Lower leg skin (tissue), 4 donors: ENCODE results near the gene ATG7. TPM values are rescaled to one million over a fixed set of nuclear protein-coding genes. Genes with fewer than 3 reads are reported as not detected.

Source experiments
- DNase-seq, 2 donors: peaks; one replicate each; pipeline ENCODE4 v3.0.0-alpha.2; 2019; ENCODE audit warnings: low spot score in 2 of 2
- H3K4me3 ChIP-seq: fragments of 200-600 bp; sonication (generic); 2 replicates; pipeline ENCODE4 v1.5.1; 2017; ENCODE audit warnings: mild to moderate bottlenecking, low read depth; ENCODE audit not compliant: poor library complexity, severe bottlenecking
- POLR2A ChIP-seq, 2 donors: fragments of 450-650 bp; IDR thresholded peaks; one replicate each; pipeline ENCODE4 v1.6.1; 2016 to 2017; ENCODE audit warnings: antibody characterized with exemption in 2 of 2, mild to moderate bottlenecking in 1 of 2, moderate library complexity in 1 of 2
- WGBS, 2 donors: methylation state at CpG; one replicate each; pipeline ENCODE4 v1.1.5; 2018; 5-methylcytosine and 5-hydroxymethylcytosine counted together
- intact Hi-C: fragments of 100-400 bp; cut with DNase I; formaldehyde crosslinking; loops from one replicate; pipeline ENCODE4 v1.15.0; 2023; ENCODE audit warnings: low total_unique reads
- total RNA-seq, 4 donors: library from RNA; depleted of rRNA; stranded (reverse); fragments of >200 nt; gene quantifications; one replicate each; pipeline ENCODE4 v1.1.0, GENCODE V29; 2016
- TF ChIP-seq, protein P1 (sequence below), 3 donors: fragments of 450-650 bp; IDR thresholded peaks; one replicate each; pipeline ENCODE4 v1.5.1; 2016; ENCODE audit warnings: antibody characterized with exemption in 3 of 3, mild to moderate bottlenecking in 3 of 3, moderate library complexity in 2 of 3

Gene ATG7
- total RNA-seq, 4 donors from 2014 or later: 38.8 to 110 (median 53.2) TPM

DNA sequence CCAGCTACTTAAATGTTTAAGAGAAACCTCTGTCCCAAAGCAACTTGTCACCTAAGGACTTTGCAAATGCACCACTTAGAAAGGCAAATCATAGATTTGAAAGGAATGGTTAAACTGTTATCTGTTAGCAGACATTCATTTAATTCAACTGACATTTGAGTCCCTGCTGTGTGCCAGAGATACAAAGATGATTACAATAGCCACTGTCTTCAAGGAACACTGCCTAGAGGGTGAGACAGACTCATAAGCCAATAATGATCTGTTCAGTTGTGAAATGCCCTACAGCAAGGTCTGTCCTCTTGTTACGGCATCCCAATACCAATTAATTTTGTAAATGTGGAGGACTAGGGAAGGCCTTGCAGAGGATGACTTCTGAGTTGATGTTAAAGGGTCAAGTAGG, 113.1 kb downstream of the ATG7 start:
- no peak for DNase-seq
- TF ChIP-seq, protein P1, sequence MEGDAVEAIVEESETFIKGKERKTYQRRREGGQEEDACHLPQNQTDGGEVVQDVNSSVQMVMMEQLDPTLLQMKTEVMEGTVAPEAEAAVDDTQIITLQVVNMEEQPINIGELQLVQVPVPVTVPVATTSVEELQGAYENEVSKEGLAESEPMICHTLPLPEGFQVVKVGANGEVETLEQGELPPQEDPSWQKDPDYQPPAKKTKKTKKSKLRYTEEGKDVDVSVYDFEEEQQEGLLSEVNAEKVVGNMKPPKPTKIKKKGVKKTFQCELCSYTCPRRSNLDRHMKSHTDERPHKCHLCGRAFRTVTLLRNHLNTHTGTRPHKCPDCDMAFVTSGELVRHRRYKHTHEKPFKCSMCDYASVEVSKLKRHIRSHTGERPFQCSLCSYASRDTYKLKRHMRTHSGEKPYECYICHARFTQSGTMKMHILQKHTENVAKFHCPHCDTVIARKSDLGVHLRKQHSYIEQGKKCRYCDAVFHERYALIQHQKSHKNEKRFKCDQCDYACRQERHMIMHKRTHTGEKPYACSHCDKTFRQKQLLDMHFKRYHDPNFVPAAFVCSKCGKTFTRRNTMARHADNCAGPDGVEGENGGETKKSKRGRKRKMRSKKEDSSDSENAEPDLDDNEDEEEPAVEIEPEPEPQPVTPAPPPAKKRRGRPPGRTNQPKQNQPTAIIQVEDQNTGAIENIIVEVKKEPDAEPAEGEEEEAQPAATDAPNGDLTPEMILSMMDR (IDR thresholded peaks at IDR 0.05): no peak
- TF ChIP-seq POLR2A (IDR thresholded peaks at IDR 0.05): no peak
- no peak overlapping the region for H3K4me3 ChIP-seq
- 46 to 68% methylated on average over 1 of the region's 1 CpG for WGBS, 2 donors
- intact Hi-C loops: no loop called here

DNA sequence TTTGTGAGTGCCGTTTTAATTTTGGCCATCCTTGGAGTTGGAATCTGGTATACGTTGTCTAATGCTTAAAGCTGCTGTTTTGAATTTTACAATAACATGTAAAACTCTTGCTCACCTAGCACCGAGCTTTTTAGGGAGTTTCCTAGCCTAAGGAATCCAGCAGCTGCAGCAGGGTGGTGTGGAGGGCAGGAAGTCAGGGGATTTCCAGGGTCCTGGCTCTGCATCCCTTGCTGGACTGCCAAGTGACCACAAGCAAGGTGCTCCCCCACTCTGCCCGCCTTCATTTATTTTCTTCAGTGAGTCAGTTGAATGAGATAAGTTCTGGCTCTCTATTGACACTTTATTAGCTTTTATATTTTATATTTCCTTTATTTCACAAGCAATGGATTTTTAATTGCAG, 113.7 kb downstream of the ATG7 start:
- intact Hi-C loops: no loop called here
- WGBS, 2 donors: 51% methylated on average over 4 of the region's 4 CpGs
- no peak for TF ChIP-seq POLR2A (IDR thresholded peaks at IDR 0.05)
- TF ChIP-seq, protein P1 (IDR thresholded peaks at IDR 0.05): no peak
- H3K4me3 ChIP-seq: no peak overlapping the region
- no peak for DNase-seq

- intact Hi-C loops: no loop called here
- TF ChIP-seq POLR2A (IDR thresholded peaks at IDR 0.05): no peak
- TF ChIP-seq, protein P1 (IDR thresholded peaks at IDR 0.05): no peak
- no peak overlapping the region for H3K4me3 ChIP-seq
- DNase-seq: no peak
- 48 to 53% methylated on average over 2 of the region's 2 CpGs for WGBS, 2 donors
Observed at GRCh38 chr3:11386465-11387113, 114.4 kb downstream of the ATG7 start.

DNA sequence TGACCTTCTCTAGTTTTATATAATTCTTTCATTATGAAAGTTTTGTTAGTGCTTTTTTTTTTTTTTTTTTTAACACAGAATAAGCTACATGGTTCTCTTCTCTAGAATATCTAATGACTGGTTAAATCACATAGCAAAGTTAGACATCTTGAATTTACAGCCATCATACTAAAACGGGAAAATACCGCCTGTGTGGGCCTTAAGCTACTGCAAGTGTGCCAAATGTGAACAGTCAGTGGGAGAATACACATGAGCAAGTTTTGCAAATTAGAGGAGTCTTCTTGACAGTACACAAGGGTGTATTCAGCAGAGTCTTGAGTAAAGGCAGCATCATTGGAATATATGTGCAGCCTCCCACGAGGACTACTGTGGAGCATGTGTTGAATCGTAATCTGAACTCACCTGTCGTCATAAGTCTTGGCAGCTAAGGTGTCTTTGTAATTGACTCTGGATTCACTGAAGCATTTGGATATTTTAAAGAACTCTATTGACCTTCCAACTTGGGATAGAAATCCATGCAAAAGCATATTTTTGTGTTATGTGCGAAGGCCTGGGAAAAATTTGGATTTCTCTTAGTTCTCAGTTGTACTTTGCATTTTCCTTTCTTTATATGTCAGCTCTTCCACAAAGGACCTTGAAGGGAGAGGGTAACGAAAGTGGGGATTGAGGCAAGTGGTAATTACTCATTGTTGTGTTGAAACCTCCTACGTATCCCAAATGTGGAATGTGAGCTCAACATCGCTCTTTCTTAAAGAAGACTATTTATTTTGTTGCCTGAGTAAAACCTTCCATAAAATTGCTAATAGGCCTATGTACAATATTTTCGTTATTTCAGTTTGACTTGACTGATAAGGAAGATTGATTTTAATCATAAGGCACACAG, 117.4 kb downstream of the ATG7 start:
- WGBS, 2 donors: 82 to 84% methylated on average over 10 of the region's 10 CpGs

DNA sequence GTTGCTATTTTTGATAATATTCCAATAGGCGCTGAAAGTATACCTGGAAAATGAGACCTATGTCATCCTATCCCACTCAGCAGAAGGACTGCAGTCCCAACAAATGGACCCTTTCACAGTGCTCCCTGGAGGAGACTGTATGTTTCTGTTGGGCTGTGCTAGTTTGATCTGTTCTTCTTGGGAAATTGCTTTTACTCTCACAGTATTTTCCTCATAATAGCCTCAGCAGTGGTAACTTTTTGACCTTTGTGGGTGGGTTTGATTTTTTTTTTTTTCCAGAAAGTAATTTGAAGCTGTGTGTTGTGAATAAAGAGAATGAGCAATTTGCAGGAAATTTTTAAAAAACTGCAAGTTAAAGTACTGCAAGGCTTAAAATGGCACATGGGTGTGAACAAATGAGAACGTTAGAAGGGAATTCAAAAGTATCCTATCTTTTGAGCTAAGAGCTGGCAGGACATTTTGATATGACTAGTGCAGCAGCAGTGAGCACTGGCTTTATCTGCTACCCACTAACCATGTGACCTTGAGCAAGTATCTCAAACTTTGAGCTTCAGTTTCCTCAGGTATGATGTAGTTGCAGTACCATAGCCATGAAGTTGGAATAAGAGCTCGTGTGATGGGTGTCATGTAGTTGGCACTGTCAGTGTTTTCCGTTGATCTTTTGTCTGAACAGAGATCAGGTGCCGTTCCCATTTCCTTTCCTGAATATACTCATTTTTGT, 118.4 kb downstream of the ATG7 start:
- TF ChIP-seq, protein P1 (IDR thresholded peaks at IDR 0.05): no peak
- TF ChIP-seq POLR2A (IDR thresholded peaks at IDR 0.05): no peak
- H3K4me3 ChIP-seq: no peak overlapping the region
- intact Hi-C loops: no loop called here
- 60 to 65% methylated on average over 5 of the region's 5 CpGs for WGBS, 2 donors
- DNase-seq: no peak

More for the DNA sequence above, 117.4 kb downstream of the ATG7 start:
- intact Hi-C loops: no loop called here
- no peak for DNase-seq
- H3K4me3 ChIP-seq: no peak overlapping the region
- TF ChIP-seq POLR2A (IDR thresholded peaks at IDR 0.05): no peak
- TF ChIP-seq, protein P1 (IDR thresholded peaks at IDR 0.05): no peak
